HuH-7 (cell line): ENCODE results near the gene CCDC86.

Experiments used
- DNase-seq: peaks from one replicate; pipeline ENCODE4 v3.0.0; 2011; ENCODE audit warnings: low spot score

Gene CCDC86

DNA sequence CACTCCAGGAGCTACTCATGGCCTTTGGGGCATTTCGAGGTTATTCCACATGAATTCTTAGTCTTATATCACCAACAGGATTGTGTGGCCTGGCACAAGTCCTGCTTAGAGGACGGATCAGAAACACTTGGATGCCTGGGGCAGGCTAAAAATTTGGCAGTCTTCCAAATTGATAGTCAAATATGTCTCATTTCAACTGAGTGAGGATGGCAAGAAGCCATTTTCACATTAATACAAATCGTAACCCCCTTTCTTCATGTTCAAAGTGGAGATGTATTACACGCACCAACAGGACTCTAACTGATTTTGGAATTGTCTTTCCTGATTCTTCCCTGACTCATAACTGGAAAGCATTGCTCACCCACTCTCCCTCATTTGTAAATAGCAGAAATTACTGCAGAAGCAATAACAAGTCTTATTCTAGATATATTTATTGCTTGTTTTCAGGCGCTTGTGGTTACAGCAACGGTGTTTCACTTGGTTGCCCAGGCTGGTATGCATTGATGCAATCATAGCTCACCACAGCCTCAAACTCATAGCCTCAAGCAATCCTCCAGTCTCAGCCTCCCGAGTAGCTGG lies 10.3 kb upstream of the CCDC86 start:
- DNase-seq, result no peak

DNA sequence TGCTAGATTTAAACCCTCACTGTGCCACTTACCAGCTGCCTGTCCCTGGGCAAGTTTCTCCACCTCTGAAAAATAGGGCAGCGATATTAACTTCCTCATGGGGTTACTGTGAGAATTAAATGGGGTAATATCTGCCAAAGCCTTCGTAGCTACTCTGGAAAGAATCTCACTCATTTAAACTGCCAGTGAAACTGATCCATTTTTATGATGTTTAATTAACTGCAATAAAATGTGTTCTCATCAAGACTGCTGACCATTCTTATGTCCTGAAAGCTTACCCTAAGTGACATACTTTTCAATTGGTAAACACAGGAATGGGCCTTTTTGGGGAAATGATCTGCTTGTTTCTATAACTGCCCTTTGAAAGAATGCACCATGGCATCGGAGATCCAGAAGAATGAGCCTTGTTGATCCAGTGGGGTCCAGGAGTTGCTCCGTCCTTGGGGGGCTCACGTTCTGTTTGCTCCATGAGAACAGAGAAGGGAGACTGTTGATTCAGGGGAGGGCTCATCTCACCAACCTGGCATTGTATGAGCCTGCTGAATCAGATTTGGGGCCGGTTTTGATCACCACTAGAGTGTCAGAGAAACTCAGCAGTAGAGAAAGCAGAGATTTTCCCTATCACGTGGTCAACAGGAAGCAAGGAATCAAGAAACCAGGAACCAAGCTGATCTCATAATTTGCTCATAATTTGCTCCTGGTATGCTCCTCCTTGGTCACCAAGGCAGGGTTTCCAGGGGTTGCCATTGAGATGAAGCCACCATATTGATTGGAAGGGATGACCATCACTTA lies 7.0 kb upstream of the CCDC86 start:
- DNase-seq, result no peak

DNA sequence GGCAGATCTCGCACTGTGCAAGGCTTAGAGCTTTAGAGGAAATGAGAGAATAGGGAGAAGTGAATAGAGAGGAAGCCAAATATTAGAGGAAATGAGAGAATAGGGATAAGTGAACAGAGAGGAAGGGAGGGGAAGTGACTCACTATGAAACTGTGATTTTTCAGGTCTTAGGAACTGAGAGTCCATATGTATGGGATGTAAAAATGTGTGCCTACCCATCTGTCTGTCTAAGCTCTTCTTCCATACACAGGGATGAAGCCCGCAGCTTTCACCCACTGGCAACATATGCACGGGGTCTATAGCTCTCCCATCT lies 6.4 kb upstream of the CCDC86 start:
- no peak for DNase-seq

DNA sequence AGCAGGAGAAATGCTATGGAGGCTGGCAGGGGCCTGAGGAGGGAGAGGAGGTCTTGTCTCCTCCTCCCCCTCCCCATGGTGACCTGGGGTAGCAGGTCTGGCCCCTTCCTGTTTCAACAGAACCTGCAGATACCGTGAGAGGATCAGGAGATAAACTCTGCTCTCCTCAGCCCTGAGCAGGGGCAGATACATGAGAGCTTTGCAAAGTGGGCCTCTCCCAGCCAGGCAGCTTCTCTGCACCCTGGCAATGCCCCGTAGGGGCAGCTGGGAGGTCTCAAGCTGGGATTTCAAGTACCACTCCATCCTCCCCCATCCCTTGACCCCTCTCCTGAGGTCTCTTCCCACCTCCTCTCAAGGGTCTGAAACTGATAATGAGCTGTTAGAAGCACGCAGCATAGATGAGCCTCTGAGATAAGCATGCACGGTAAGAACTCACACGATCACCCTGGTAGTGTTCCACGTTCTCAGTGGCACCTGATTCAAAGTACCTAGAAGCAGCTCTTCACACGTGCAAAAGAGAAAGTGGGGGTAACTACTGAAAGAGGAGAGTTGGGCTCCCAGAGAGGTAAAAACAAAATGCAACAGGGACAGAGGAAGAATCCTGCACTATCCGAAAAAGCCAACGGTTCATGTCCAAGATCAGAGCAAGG lies 4.9 kb upstream of the CCDC86 start:
- no peak for DNase-seq

- DNase-seq, result peak; percentile 96
Measured at GRCh38 chr11:60838132-60838531, 3.8 kb upstream of the CCDC86 start.

GRCh38 chr11:60840470-60841430 lies 1.2 kb upstream of the CCDC86 start:
- no peak for DNase-seq

GRCh38 chr11:60842668-60843600 lies 1.0 kb downstream of the CCDC86 start:
- no peak for DNase-seq

GRCh38 chr11:60844045-60844869 lies 2.3 kb downstream of the CCDC86 start:
- no peak for DNase-seq

- DNase-seq, result peak; percentile 74
Measured at GRCh38 chr11:60844870-60845221, 2.9 kb downstream of the CCDC86 start.

DNA sequence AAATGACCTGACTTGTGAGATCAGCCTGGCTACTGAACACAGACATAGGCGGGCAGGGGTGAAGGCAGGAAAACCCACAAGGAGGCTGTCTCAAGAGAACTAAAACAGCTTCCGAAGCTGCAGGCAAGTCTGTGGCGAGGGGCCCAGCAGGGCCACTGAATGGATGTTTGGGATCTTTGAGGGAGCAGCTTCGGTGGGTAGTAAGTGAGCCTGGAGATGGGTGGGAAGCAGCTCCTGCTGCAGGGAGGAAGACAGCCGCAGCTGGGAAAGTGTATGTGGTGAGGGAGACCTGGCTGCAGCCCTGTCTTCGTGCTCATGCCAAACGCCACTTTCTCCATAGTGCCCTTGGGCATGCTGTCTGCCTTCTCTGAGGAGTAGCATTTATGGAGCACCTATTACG lies 3.4 kb downstream of the CCDC86 start:
- no peak for DNase-seq

GRCh38 chr11:60847281-60847680 lies 5.4 kb downstream of the CCDC86 start:
- DNase-seq, result no peak

DNA sequence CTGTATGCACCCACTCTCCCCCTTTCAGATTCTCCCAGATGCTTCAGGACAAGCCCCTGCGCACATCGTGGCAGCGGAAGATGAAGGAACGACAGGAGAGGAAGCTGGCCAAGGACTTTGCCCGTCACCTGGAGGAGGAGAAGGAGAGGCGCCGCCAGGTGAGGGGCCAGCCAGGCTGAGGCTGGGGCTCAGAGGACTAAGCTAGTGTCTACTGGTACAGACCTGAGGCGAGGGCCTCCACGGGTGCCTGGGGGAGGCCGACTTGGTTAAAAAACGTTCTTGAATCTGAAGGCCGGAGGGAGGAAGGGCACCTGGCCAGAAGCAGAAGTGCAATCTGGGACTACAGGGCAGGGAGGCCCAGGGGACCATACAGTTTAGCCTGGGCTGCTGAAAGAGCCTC lies 6.0 kb downstream of the CCDC86 start:
- DNase-seq, result no peak

- DNase-seq, result no peak
Measured at GRCh38 chr11:60848714-60849151, 6.8 kb downstream of the CCDC86 start.

DNA sequence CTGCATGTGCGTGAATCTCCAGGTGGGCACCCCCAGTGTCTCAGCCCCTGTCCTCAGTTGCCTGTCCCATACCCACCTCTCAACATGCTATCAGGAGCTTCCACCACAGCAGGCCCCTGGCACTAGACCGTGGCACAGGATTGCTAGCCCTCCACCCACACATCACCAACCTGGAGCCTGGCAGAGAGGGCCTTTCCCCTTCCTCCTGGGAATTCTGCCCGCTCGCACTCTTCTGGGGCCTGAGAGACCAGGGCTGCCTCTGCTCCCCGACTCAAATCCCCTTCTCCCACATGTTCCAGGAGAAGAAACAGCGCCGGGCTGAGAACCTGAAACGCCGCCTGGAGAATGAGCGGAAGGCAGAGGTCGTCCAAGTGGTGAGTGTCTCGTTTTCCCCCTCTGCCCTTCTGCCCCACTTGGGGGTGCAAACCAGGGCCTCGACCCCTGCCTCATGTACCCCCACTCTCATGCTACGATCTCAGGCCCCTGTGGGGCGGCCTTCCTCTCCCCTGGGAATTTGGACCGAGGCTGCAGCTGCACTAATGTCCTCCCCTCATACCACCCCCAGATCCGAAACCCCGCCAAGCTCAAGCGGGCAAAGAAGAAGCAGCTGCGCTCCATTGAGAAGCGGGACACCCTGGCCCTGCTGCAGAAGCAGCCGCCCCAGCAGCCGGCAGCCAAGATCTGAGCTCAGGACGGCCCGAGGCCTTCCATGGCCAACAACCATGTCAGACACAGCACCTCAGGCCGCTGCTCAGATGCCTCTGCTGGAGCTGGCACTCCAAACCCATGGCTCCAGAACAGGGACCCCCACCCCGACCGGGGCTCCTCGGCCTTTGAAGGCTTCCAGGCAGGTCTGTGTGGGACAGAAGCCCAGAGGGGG lies 8.0 kb downstream of the CCDC86 start:
- no peak for DNase-seq

DNA sequence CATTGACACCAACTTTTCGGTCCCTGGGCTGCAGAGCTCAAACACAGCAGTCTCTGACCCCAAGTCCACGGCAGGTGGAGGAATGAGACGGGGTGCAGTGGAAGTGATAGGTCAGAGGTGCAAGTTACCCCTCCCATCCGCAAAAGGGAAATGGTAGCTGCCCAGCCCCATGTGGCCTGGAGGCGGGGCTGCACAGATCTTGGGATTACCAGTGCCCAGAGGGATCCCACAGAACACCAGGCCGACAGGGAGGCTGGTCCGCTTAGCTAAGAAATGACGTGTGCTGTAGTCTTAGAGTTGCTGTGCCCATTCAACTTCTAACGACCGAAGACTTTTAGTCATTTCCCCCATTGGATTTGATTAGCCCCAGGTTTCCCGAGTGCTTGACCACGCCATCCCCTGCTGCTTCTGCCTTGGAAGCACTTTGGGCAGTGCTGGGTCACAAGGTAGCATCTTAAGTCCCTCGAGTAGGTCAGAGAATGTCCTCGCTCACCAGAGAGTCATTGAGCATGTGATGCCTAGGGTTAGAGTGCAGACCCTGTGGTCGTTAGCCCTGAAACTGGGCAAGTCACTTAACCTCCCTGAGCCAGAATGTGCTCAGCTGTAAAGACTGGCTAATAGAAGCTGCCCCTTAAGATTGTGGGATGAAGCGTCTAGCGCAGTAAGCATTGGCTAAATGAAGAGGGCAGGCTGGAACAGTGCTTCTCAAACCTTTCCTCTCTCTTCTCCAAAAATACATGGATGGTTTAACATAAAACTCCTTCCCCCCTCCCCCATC lies 9.6 kb downstream of the CCDC86 start:
- DNase-seq, result no peak

GRCh38 chr11:60852117-60852981 lies 10.4 kb downstream of the CCDC86 start:
- DNase-seq, result peak; percentile 99
